Endothelial cell (in vitro differentiated cells): ENCODE data around the gene ETS2. TPM values are rescaled to one million over a fixed set of nuclear protein-coding genes. Genes with fewer than 3 reads are reported as not detected.

ENCODE experiments used
- DNase-seq: peaks from one replicate; pipeline ENCODE4 v3.0.0; 2021; ENCODE audit warnings: low spot score
- H3K27ac Mint-ChIP-seq: one replicate; pipeline ENCODE4 v1.8.0; 2021; ENCODE audit warnings: mixed read lengths, inconsistent platforms; ENCODE audit not compliant: unreplicated experiment
- H3K27me3 Mint-ChIP-seq: one replicate; pipeline ENCODE4 v1.8.0; 2021; ENCODE audit warnings: mild to moderate bottlenecking, moderate library complexity, mixed read lengths, inconsistent platforms; ENCODE audit not compliant: unreplicated experiment
- H3K36me3 Mint-ChIP-seq: one replicate; pipeline ENCODE4 v1.8.0; 2021; ENCODE audit warnings: mild to moderate bottlenecking, low read depth, mixed read lengths, inconsistent platforms; ENCODE audit not compliant: unreplicated experiment
- H3K4me1 Mint-ChIP-seq: one replicate; pipeline ENCODE4 v1.8.0; 2021; ENCODE audit warnings: mild to moderate bottlenecking, mixed read lengths, inconsistent platforms; ENCODE audit not compliant: unreplicated experiment
- H3K4me3 Mint-ChIP-seq: one replicate; pipeline ENCODE4 v1.8.0; 2021; ENCODE audit warnings: mild to moderate bottlenecking, mixed read lengths, inconsistent platforms; ENCODE audit not compliant: unreplicated experiment
- H3K9me3 Mint-ChIP-seq: one replicate; pipeline ENCODE4 v1.8.0; 2021; ENCODE audit warnings: mixed read lengths, inconsistent platforms; ENCODE audit not compliant: unreplicated experiment
- CTCF ChIP-seq: fragments of 200-600 bp; sonication (generic); IDR thresholded peaks from one replicate; pipeline ENCODE4 v1.5.0; 2021; ENCODE audit warnings: antibody characterized with exemption; ENCODE audit not compliant: unreplicated experiment
- total RNA-seq: library from RNA; stranded (reverse); fragmentation: NEBNext Ultra II Directional; extraction: Animal tissue kit (Norgen Biotek cat#: 25700); gene quantifications from one replicate; pipeline ENCODE4 v1.2.1, GENCODE V29; 2021; ENCODE audit not compliant: unreplicated experiment

The ETS2 gene
- total RNA-seq, 1 donor from 2014 or later, result 74.2 TPM

GRCh38 chr21:38760017-38760761 lies 45.5 kb upstream of the ETS2 start:
- TF ChIP-seq CTCF, result no peak
- H3K27ac Mint-ChIP-seq, result no peak overlapping the region
- no peak for DNase-seq
- no peaks in the 10 kb centered on the region for H3K9me3 Mint-ChIP-seq
- H3K27me3 Mint-ChIP-seq, result peaks cover 2% of the 10 kb centered on the region
- peaks cover 7% of the 10 kb centered on the region for H3K4me1 Mint-ChIP-seq
- H3K4me3 Mint-ChIP-seq, result no peak overlapping the region
- no peaks in the 10 kb centered on the region for H3K36me3 Mint-ChIP-seq

- no peak for TF ChIP-seq CTCF
- Mint-ChIP-seq H3K9me3 (no peaks in the 10 kb centered on the region), H3K27me3 (peaks cover 2% of the 10 kb centered on the region), H3K4me1 (peaks cover 7% of the 10 kb centered on the region), H3K4me3 (no peak overlapping the region), H3K36me3 (no peaks in the 10 kb centered on the region), H3K27ac (no peak overlapping the region)
- DNase-seq, result no peak
These were observed 45.0 kb upstream of the ETS2 start for GRCh38 chr21:38760762-38761155.

- Mint-ChIP-seq H3K27ac (no peak overlapping the region), H3K27me3 (peaks cover 2% of the 10 kb centered on the region), H3K9me3 (no peaks in the 10 kb centered on the region), H3K4me1 (peaks cover 7% of the 10 kb centered on the region), H3K36me3 (no peaks in the 10 kb centered on the region), H3K4me3 (no peak overlapping the region)
- no peak for DNase-seq
- TF ChIP-seq CTCF, result no peak
These were observed 44.2 kb upstream of the ETS2 start for GRCh38 chr21:38761531-38761930.

GRCh38 chr21:38765056-38765455 lies 40.7 kb upstream of the ETS2 start:
- Mint-ChIP-seq H3K9me3 (no peaks in the 10 kb centered on the region), H3K27ac (no peak overlapping the region), H3K4me3 (no peak overlapping the region), H3K36me3 (no peaks in the 10 kb centered on the region), H3K27me3 (peaks cover 2% of the 10 kb centered on the region), H3K4me1 (peaks cover 7% of the 10 kb centered on the region)
- no peak for TF ChIP-seq CTCF
- no peak for DNase-seq

- Mint-ChIP-seq H3K36me3 (no peaks in the 10 kb centered on the region), H3K9me3 (no peaks in the 10 kb centered on the region), H3K27me3 (no peaks in the 10 kb centered on the region), H3K4me3 (no peak overlapping the region), H3K4me1 (no peaks in the 10 kb centered on the region), H3K27ac (no peak overlapping the region)
- no peak for DNase-seq
- no peak for TF ChIP-seq CTCF
These were observed 38.6 kb upstream of the ETS2 start for GRCh38 chr21:38766987-38767722.
